ENCODE results near the gene CMIP. TPM values are rescaled to one million over a fixed set of nuclear protein-coding genes. Genes with fewer than 3 reads are reported as not detected.

The CMIP gene
- polyA plus RNA-seq, 1 donor from 2014 or later: 15.1 TPM

GRCh38 chr16:81461766-81462165 lies 17.2 kb downstream of the CMIP start:
- Histone ChIP-seq H3K4me3 (ENCODE audit: low read length) (no peak overlapping the region), H3K4me2 (ENCODE audit: low read length) (no peak overlapping the region), H3K27me3 (ENCODE audit: insufficient read depth, low read depth, low read length) (no peaks in the 10 kb centered on the region), H3K9ac (ENCODE audit: low read length) (no peak overlapping the region), H3K9me3 (ENCODE audit: low read length) (no peaks in the 10 kb centered on the region), H3K27ac (ENCODE audit: low read length) (no peak overlapping the region), H3F3A (ENCODE audit: insufficient read depth, low read length, poor library complexity, severe bottlenecking) (no peaks in the 10 kb centered on the region), H2AFZ (ENCODE audit: low read depth, low read length) (no peak overlapping the region), H3K9me2 (ENCODE audit: insufficient read depth, low read length) (no peaks in the 10 kb centered on the region), H4K20me1 (ENCODE audit: insufficient read depth) (peaks cover 21% of the 10 kb centered on the region), H3K36me3 (ENCODE audit: insufficient read depth, low read length) (no peaks in the 10 kb centered on the region), H3K79me2 (replicated peaks; ENCODE audit: insufficient read depth, low read length) (peaks cover 88% of the 10 kb centered on the region)
- TF ChIP-seq CTCF (IDR thresholded peaks at IDR 0.05; ENCODE audit: poor library complexity, severe bottlenecking) (no peak), EP300 (conservative IDR thresholded peaks at IDR 0.05; ENCODE audit: poor library complexity, severe bottlenecking) (no peak), SMC3 (conservative IDR thresholded peaks at IDR 0.05; ENCODE audit: poor library complexity) (no peak), REST (IDR thresholded peaks at IDR 0.05; ENCODE audit: borderline replicate concordance) (no peak), RAD21 (conservative IDR thresholded peaks at IDR 0.05) (no peak), POLR2AphosphoS5 (IDR thresholded peaks at IDR 0.05) (no peak), TAF1 (IDR thresholded peaks at IDR 0.05; ENCODE audit: low read depth) (no peak), MXI1 (conservative IDR thresholded peaks at IDR 0.05; ENCODE audit: poor library complexity, severe bottlenecking) (no peak), EZH2 (IDR thresholded peaks at IDR 0.05; ENCODE audit: borderline replicate concordance, insufficient read depth, low read length, poor library complexity, severe bottlenecking) (no peak)

- no peak for TF ChIP-seq MXI1 (conservative IDR thresholded peaks at IDR 0.05; ENCODE audit: poor library complexity, severe bottlenecking)
- no peak for TF ChIP-seq TAF1 (IDR thresholded peaks at IDR 0.05; ENCODE audit: low read depth)
- no peak for TF ChIP-seq SMC3 (conservative IDR thresholded peaks at IDR 0.05; ENCODE audit: poor library complexity)
- no peak for TF ChIP-seq EZH2 (IDR thresholded peaks at IDR 0.05; ENCODE audit: borderline replicate concordance, insufficient read depth, low read length, poor library complexity, severe bottlenecking)
- no peak for TF ChIP-seq CTCF (IDR thresholded peaks at IDR 0.05; ENCODE audit: poor library complexity, severe bottlenecking)
- no peak for TF ChIP-seq REST (IDR thresholded peaks at IDR 0.05; ENCODE audit: borderline replicate concordance)
- no peak for TF ChIP-seq RAD21 (conservative IDR thresholded peaks at IDR 0.05)
- no peak for TF ChIP-seq EP300 (conservative IDR thresholded peaks at IDR 0.05; ENCODE audit: poor library complexity, severe bottlenecking)
- peaks cover 88% of the 10 kb centered on the region for H3K79me2 ChIP-seq (replicated peaks; ENCODE audit: insufficient read depth, low read length)
- H3K36me3 ChIP-seq (ENCODE audit: insufficient read depth, low read length): no peaks in the 10 kb centered on the region
- H4K20me1 ChIP-seq (ENCODE audit: insufficient read depth): peaks cover 26% of the 10 kb centered on the region
- H3K27ac ChIP-seq (ENCODE audit: low read length): no peak overlapping the region
- no peak overlapping the region for H2AFZ ChIP-seq (ENCODE audit: low read depth, low read length)
- no peaks in the 10 kb centered on the region for H3K9me3 ChIP-seq (ENCODE audit: low read length)
- H3F3A ChIP-seq (ENCODE audit: insufficient read depth, low read length, poor library complexity, severe bottlenecking): no peaks in the 10 kb centered on the region
- no peak overlapping the region for H3K4me3 ChIP-seq (ENCODE audit: low read length)
- no peaks in the 10 kb centered on the region for H3K27me3 ChIP-seq (ENCODE audit: insufficient read depth, low read depth, low read length)
- H3K9ac ChIP-seq (ENCODE audit: low read length): no peak overlapping the region
- no peaks in the 10 kb centered on the region for H3K9me2 ChIP-seq (ENCODE audit: insufficient read depth, low read length)
- H3K4me2 ChIP-seq (ENCODE audit: low read length): no peak overlapping the region
These were observed 18.1 kb downstream of the CMIP start for GRCh38 chr16:81462683-81463082.
